GM12873 (cell line): ENCODE results near the gene LMAN2.

Source experiments
- CTCF ChIP-seq: IDR thresholded peaks from 2 replicates; pipeline ENCODE4 v1.5.1; 2012; ENCODE audit warnings: low read depth, mild to moderate bottlenecking, moderate library complexity, low read length, control low read depth; ENCODE audit not compliant: insufficient read depth; ENCODE audit errors: missing control alignments

LMAN2 gene

GRCh38 chr5:177296581-177296980 is 54.9 kb downstream of the LMAN2 start:
- TF ChIP-seq CTCF = no peak

- TF ChIP-seq CTCF = no peak
Observed at GRCh38 chr5:177295924-177296323, 55.5 kb downstream of the LMAN2 start.

DNA sequence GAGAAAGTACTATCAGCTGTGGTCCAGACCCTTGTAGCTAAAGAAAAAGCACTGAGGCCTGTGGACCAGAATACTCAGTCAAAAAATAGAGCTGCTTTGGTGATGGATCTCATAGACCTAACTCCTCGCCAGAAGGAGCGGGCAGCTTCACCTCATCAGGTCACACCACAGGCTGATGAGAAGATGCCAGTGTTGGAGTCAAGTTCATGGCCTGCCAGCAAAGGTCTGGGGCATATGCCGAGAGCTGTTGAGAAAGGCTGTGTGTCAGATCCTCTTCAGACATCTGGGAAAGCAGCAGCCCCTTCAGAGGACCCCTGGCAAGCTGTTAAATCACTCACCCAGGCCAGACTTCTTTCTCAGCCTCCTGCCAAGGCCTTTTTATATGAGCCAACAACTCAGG is 56.8 kb downstream of the LMAN2 start:
- no peak for TF ChIP-seq CTCF

DNA sequence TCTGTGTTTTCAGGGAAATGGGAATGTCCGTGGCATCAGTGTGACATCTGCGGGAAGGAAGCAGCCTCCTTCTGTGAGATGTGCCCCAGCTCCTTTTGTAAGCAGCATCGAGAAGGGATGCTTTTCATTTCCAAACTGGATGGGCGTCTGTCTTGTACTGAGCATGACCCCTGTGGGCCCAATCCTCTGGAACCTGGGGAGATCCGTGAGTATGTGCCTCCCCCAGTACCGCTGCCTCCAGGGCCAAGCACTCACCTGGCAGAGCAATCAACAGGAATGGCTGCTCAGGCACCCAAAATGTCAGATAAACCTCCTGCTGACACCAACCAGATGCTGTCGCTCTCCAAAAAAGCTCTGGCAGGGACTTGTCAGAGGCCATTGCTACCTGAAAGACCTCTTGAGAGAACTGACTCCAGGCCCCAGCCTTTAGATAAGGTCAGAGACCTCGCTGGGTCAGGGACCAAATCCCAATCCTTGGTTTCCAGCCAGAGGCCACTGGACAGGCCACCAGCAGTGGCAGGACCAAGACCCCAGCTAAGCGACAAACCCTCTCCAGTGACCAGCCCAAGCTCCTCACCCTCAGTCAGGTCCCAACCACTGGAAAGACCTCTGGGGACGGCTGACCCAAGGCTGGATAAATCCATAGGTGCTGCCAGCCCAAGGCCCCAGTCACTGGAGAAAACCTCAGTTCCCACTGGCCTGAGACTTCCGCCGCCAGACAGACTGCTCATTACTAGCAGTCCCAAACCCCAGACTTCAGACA is 57.5 kb downstream of the LMAN2 start:
- no peak for TF ChIP-seq CTCF

DNA sequence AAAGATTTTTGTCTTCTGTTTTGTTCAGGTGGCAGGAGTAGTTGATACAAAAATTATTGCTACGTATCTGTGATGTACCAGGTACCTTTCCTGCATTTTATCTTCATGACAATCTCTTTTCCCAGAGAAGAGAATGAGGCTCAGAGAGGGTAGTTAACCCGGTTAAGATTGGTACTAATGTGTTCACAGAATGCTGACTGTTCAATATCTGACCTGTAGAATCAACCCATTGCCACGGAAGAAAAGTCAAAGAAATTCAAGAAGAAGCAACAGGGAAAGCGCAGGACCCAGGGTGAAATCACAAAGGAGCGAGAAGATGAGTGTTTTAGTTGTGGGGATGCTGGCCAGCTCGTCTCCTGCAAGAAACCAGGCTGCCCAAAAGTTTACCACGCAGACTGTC is 59.7 kb downstream of the LMAN2 start:
- TF ChIP-seq CTCF = no peak

GRCh38 chr5:177290816-177291596 is 60.5 kb downstream of the LMAN2 start:
- TF ChIP-seq CTCF = no peak

- TF ChIP-seq CTCF = no peak
Observed at GRCh38 chr5:177288191-177288590, 63.3 kb downstream of the LMAN2 start.
